Transverse colon (tissue), 4 donors: ENCODE data around the gene THEM4. TPM values are rescaled to one million over a fixed set of nuclear protein-coding genes. Genes with fewer than 3 reads are reported as not detected.

Experiments
- DNase-seq: peaks from one replicate; pipeline ENCODE4 v3.0.0-alpha.2; 2019
- H3K27ac ChIP-seq, 4 donors: fragments of 200-600 bp; sonication (generic); 2 replicates each; pipeline ENCODE4 v1.5.1; 2016 to 2018; ENCODE audit warnings: inconsistent platforms in 4 of 4
- H3K27me3 ChIP-seq: fragments of 200-600 bp; sonication (generic); 2 replicates; pipeline ENCODE4 v1.5.1; 2017; ENCODE audit warnings: inconsistent platforms
- H3K36me3 ChIP-seq, 4 donors: fragments of 200-600 bp; sonication (generic); 2 replicates each; pipeline ENCODE4 v1.5.1; 2017 to 2019; ENCODE audit warnings: inconsistent platforms in 4 of 4
- H3K4me1 ChIP-seq, 4 donors: fragments of 200-600 bp; sonication (generic); 2 replicates each; pipeline ENCODE4 v1.5.1; 2017 to 2020; ENCODE audit warnings: inconsistent platforms in 4 of 4
- H3K4me3 ChIP-seq, 4 donors: fragments of 200-600 bp; sonication (generic); 1 replicate in 1 of 4; 2 replicates in 3 of 4; pipeline versions ENCODE4 v1.5.1 to v1.6.1; 2017 to 2019; ENCODE audit warnings: inconsistent platforms in 4 of 4
- H3K9me3 ChIP-seq, 2 donors: fragments of 200-600 bp; sonication (generic); 2 replicates each; pipeline ENCODE4 v1.5.1; 2017 to 2019; ENCODE audit warnings: inconsistent platforms in 2 of 2
- CTCF ChIP-seq, 5 experiments: fragments of 200-600 bp in 3 of 5; fragments of 450-650 bp in 2 of 5; sonication (generic) in 3 of 5; IDR thresholded peaks; 1 replicate in 2 of 5; 2 replicates in 3 of 5; pipeline ENCODE4 v1.5.1; 2016 to 2017; ENCODE audit warnings: antibody characterized with exemption in 5 of 5, inconsistent platforms in 3 of 5, mild to moderate bottlenecking in 2 of 5, moderate library complexity in 1 of 5
- EP300 ChIP-seq: sonication (generic); formaldehyde crosslinking; IDR thresholded peaks from one replicate; pipeline ENCODE4 v1.6.1; 2017; ENCODE audit warnings: antibody characterized with exemption, low read depth
- POLR2A ChIP-seq: fragments of 450-650 bp; IDR thresholded peaks from one replicate; pipeline ENCODE4 v1.6.1; 2016; ENCODE audit warnings: antibody characterized with exemption, mild to moderate bottlenecking, moderate library complexity
- POLR2AphosphoS5 ChIP-seq, 3 donors: sonication (generic); formaldehyde crosslinking; IDR thresholded peaks; one replicate each; pipeline ENCODE4 v1.6.1; 2016; ENCODE audit warnings: antibody characterized with exemption in 3 of 3
- WGBS, 2 donors: methylation state at CpG; one replicate each; pipeline ENCODE4 v1.1.5; 2018; ENCODE audit warnings: low coverage in 1 of 2; 5-methylcytosine and 5-hydroxymethylcytosine counted together
- in situ Hi-C, 4 donors: fragments of 200-750 bp; cut with MboI; loops; one replicate each; pipeline versions ENCODE4 v1.15.0 to v1.15.1; 2017; ENCODE audit warnings: low sequenced_read_pairs in 3 of 4, low pct_ligation_motif_present in 1 of 4, low pct_unique_long_range_greater_than_20kb in 1 of 4
- intact Hi-C: fragments of 100-400 bp; cut with DNase I; formaldehyde crosslinking; loops from one replicate; pipeline ENCODE4 v1.15.1; 2023; ENCODE audit warnings: low total_unique reads
- total RNA-seq, 4 donors: library from RNA; depleted of rRNA; stranded (reverse); fragments of >200 nt; gene quantifications; one replicate each; pipeline ENCODE4 v1.1.0, GENCODE V29; 2016

THEM4 gene
- total RNA-seq, 4 donors from 2014 or later, result 4.6 to 21.8 (median 9.5) TPM

GRCh38 chr1:151835596-151835995, 73.7 kb downstream of the THEM4 start:
- peaks cover 36% of the 10 kb centered on the region for H3K27me3 ChIP-seq
- intact Hi-C loops, result no loop called here
- no peak for DNase-seq

GRCh38 chr1:151834239-151834638, 75.1 kb downstream of the THEM4 start:
- TF ChIP-seq CTCF (IDR thresholded peaks at IDR 0.05) (no peak), EP300 (no peak), POLR2AphosphoS5 (IDR thresholded peaks at IDR 0.05) (no peak), POLR2A (no peak)
- Histone ChIP-seq H3K27ac (no peak overlapping the region), H3K4me3 (no peak overlapping the region), H3K9me3 (no peaks in the 10 kb centered on the region), H3K4me1 (peaks cover 12 to 58% (median 41%) of the 10 kb centered on the region in 4 donors), H3K36me3 (no peaks in the 10 kb centered on the region), H3K27me3 (peaks cover 22% of the 10 kb centered on the region)
- DNase-seq, result no peak
- WGBS, 2 donors, result 45% methylated on average over 3 of the region's 3 CpGs; no CpG with 5 or more reads in 1 of the 2 donors
- in situ Hi-C loops, result no loop called here
- intact Hi-C loops, result no loop called here

More at GRCh38 chr1:151835596-151835995, 73.7 kb downstream of the THEM4 start:
- WGBS, 2 donors, result 96 to 100% methylated on average over 3 to 7 of the region's 7 CpGs
- Histone ChIP-seq H3K4me3 (no peak overlapping the region), H3K36me3 (no peaks in the 10 kb centered on the region), H3K4me1 (peaks cover 12 to 63% (median 45%) of the 10 kb centered on the region in 4 donors), H3K9me3 (no peaks in the 10 kb centered on the region), H3K27ac (peak overlapping the region in 1 of 4 donors; percentile 65)
- in situ Hi-C loops, result no loop called here
- TF ChIP-seq EP300 (no peak), POLR2A (no peak), POLR2AphosphoS5 (IDR thresholded peaks at IDR 0.05) (no peak), CTCF (IDR thresholded peaks at IDR 0.05) (no peak)

GRCh38 chr1:151833172-151833900, 76.0 kb downstream of the THEM4 start:
- Histone ChIP-seq H3K4me1 (peaks cover 11 to 59% (median 35%) of the 10 kb centered on the region in 4 donors), H3K27ac (peak overlapping the region in 3 of 4 donors; percentile 75 to 86 (median 81)), H3K27me3 (peaks cover 13% of the 10 kb centered on the region), H3K36me3 (no peaks in the 10 kb centered on the region), H3K9me3 (no peaks in the 10 kb centered on the region), H3K4me3 (no peak overlapping the region)
- intact Hi-C loops, result no loop called here
- DNase-seq, result no peak
- 78 to 100% methylated on average over 3 to 8 of the region's 8 CpGs for WGBS, 2 donors
- in situ Hi-C loops, result no loop called here
- no peak for TF ChIP-seq POLR2AphosphoS5 (IDR thresholded peaks at IDR 0.05)
- TF ChIP-seq EP300, result no peak
- no peak for TF ChIP-seq CTCF (IDR thresholded peaks at IDR 0.05)
- no peak for TF ChIP-seq POLR2A

GRCh38 chr1:151832318-151832980, 76.9 kb downstream of the THEM4 start:
- 46 to 50% methylated on average over 1 to 10 of the region's 10 CpGs for WGBS, 2 donors
- Histone ChIP-seq H3K36me3 (no peaks in the 10 kb centered on the region), H3K9me3 (no peaks in the 10 kb centered on the region), H3K27ac (peak overlapping the region; percentile 75 to 86 (median 82)), H3K4me1 (peaks cover 11 to 57% (median 29%) of the 10 kb centered on the region in 4 donors), H3K4me3 (no peak overlapping the region), H3K27me3 (peaks cover 4% of the 10 kb centered on the region)
- peak; percentile 87 for DNase-seq
- TF ChIP-seq POLR2A (no peak), POLR2AphosphoS5 (IDR thresholded peaks at IDR 0.05) (peak in 2 of 3 donors; percentile 71 to 74)
- in situ Hi-C loops (no loop called here), intact Hi-C loops (no loop called here)
